Suprapubic skin (tissue), 4 donors: Measurements from ENCODE around the gene ATP2A2.

ENCODE experiments used
- EP300 ChIP-seq: sonication (generic); formaldehyde crosslinking; IDR thresholded peaks from one replicate; pipeline ENCODE4 v1.6.1; 2017; ENCODE audit warnings: antibody characterized with exemption
- POLR2AphosphoS5 ChIP-seq, 3 donors: sonication (generic); formaldehyde crosslinking; IDR thresholded peaks; one replicate each; pipeline ENCODE4 v1.6.1; 2017; ENCODE audit warnings: antibody characterized with exemption in 3 of 3

GRCh38 chr12:110339184-110339952 is 58.3 kb downstream of the ATP2A2 start:
- TF ChIP-seq EP300 (no peak), POLR2AphosphoS5 (IDR thresholded peaks at IDR 0.05) (no peak)
